Measurements from ENCODE around the gene RAB3A.

DNA sequence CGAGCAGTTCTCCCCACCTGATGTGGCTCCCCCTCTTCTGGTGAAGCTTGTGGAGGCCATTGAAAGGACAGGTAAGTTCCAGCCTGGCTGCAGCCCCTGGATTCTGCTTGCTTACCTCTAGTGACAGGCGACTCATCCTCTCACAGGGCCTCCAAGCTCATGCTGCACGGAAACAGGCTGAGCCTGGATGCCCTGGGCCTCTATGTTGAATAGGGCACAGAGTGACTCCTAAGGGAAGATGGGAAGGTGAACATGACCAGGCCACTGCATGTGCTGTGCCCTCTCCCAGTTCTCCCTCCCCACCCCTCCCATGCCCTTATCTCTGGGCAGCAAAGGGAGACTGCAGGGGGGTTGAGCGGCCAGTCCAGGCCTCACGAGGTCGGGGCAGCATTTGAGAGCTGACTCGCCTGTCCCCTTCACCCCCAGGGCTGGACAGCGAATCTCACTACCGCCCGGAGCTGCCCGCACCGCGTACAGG, 43.3 kb downstream of the RAB3A start:
- TF ChIP-seq, protein P1, sequence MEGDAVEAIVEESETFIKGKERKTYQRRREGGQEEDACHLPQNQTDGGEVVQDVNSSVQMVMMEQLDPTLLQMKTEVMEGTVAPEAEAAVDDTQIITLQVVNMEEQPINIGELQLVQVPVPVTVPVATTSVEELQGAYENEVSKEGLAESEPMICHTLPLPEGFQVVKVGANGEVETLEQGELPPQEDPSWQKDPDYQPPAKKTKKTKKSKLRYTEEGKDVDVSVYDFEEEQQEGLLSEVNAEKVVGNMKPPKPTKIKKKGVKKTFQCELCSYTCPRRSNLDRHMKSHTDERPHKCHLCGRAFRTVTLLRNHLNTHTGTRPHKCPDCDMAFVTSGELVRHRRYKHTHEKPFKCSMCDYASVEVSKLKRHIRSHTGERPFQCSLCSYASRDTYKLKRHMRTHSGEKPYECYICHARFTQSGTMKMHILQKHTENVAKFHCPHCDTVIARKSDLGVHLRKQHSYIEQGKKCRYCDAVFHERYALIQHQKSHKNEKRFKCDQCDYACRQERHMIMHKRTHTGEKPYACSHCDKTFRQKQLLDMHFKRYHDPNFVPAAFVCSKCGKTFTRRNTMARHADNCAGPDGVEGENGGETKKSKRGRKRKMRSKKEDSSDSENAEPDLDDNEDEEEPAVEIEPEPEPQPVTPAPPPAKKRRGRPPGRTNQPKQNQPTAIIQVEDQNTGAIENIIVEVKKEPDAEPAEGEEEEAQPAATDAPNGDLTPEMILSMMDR (IDR thresholded peaks at IDR 0.05): no peak
- TF ChIP-seq POLR2A (IDR thresholded peaks at IDR 0.05): no peak
